Stimulated activated CD8-positive, alpha-beta memory T cell treated with anti-CD3 and anti-CD28 coated beads, Interleukin-2, amount 100 ng/mL, for 1 hour (primary cell): Measurements from ENCODE around the gene KCNJ4.
"Not testable (repeated sequence)": the region's sequence is repeated elsewhere in the genome, so short reads cannot be mapped to it uniquely, and the experiment has no call there.

Experiments used
- DNase-seq, 2 donors: peaks; one replicate each; pipeline ENCODE4 v3.0.0-alpha.2; 2020; ENCODE audit warnings: low read depth in 2 of 2

Gene KCNJ4

GRCh38 chr22:38381371-38381770 is 73.6 kb downstream of the KCNJ4 start:
- DNase-seq = not testable (repeated sequence)
